ENCODE measurements around the gene CD99L2. TPM values are rescaled to one million over a fixed set of nuclear protein-coding genes. Genes with fewer than 3 reads are reported as not detected.
A peak's percentile ranks its signal among the peaks of the same experiment; 100 is the strongest.
"Not testable (repeated sequence)": the region's sequence is repeated elsewhere in the genome, so short reads cannot be mapped to it uniquely, and the experiment has no call there.

The CD99L2 gene
- total RNA-seq, 1 experiment from 2014 or later = 8.6 TPM

GRCh38 chrX:150831863-150832262 is 66.6 kb downstream of the CD99L2 start:
- no peak overlapping the region for H3K4me2 ChIP-seq (ENCODE audit: low read depth, low read length, poor library complexity, severe bottlenecking)
- H3K9ac ChIP-seq (ENCODE audit: low read length) = no peak overlapping the region
- H3K9me2 ChIP-seq (replicated peaks; ENCODE audit: insufficient read depth, low read length) = no peaks in the 10 kb centered on the region
- H3K27me3 ChIP-seq (ENCODE audit: low read length) = no peaks in the 10 kb centered on the region
- no peaks in the 10 kb centered on the region for H3K4me1 ChIP-seq (ENCODE audit: low read length)
- no peak overlapping the region for H3K27ac ChIP-seq (ENCODE audit: low read length)
- no peaks in the 10 kb centered on the region for H3K36me3 ChIP-seq (ENCODE audit: insufficient read depth, low read length)
- no peaks in the 10 kb centered on the region for H4K20me1 ChIP-seq (ENCODE audit: insufficient read depth, low read depth, low read length)
- no peaks in the 10 kb centered on the region for H3K9me3 ChIP-seq (ENCODE audit: low read length)
- no peaks in the 10 kb centered on the region for H3K79me2 ChIP-seq (ENCODE audit: low read length)
- H2AFZ ChIP-seq (ENCODE audit: low read length) = no peak overlapping the region
- H3K4me3 ChIP-seq (ENCODE audit: low read length) = no peak overlapping the region
- DNase-seq = peak; percentile 11

- H3K9me3 ChIP-seq (ENCODE audit: low read length) = no peaks in the 10 kb centered on the region
- H3K9me2 ChIP-seq (replicated peaks; ENCODE audit: insufficient read depth, low read length) = no peaks in the 10 kb centered on the region
- H4K20me1 ChIP-seq (ENCODE audit: insufficient read depth, low read depth, low read length) = no peaks in the 10 kb centered on the region
- no peak overlapping the region for H3K4me2 ChIP-seq (ENCODE audit: low read depth, low read length, poor library complexity, severe bottlenecking)
- no peaks in the 10 kb centered on the region for H3K4me1 ChIP-seq (ENCODE audit: low read length)
- H2AFZ ChIP-seq (ENCODE audit: low read length) = no peak overlapping the region
- H3K4me3 ChIP-seq (ENCODE audit: low read length) = no peak overlapping the region
- no peak for DNase-seq
- H3K9ac ChIP-seq (ENCODE audit: low read length) = no peak overlapping the region
- no peak overlapping the region for H3K27ac ChIP-seq (ENCODE audit: low read length)
- H3K27me3 ChIP-seq (ENCODE audit: low read length) = no peaks in the 10 kb centered on the region
- H3K79me2 ChIP-seq (ENCODE audit: low read length) = no peaks in the 10 kb centered on the region
- H3K36me3 ChIP-seq (ENCODE audit: insufficient read depth, low read length) = no peaks in the 10 kb centered on the region
Measured at GRCh38 chrX:150828785-150829184, 69.7 kb downstream of the CD99L2 start.

GRCh38 chrX:150824352-150824751 is 74.1 kb downstream of the CD99L2 start:
- H2AFZ ChIP-seq (ENCODE audit: low read length); H3K4me1 ChIP-seq (ENCODE audit: low read length); DNase-seq; H3K9ac ChIP-seq (ENCODE audit: low read length); H3K36me3 ChIP-seq (ENCODE audit: insufficient read depth, low read length); H3K79me2 ChIP-seq (ENCODE audit: low read length); H3K4me3 ChIP-seq (ENCODE audit: low read length); H3K9me3 ChIP-seq (ENCODE audit: low read length); H4K20me1 ChIP-seq (ENCODE audit: insufficient read depth, low read depth, low read length); H3K9me2 ChIP-seq (replicated peaks; ENCODE audit: insufficient read depth, low read length); H3K27ac ChIP-seq (ENCODE audit: low read length); H3K27me3 ChIP-seq (ENCODE audit: low read length); H3K4me2 ChIP-seq (ENCODE audit: low read depth, low read length, poor library complexity, severe bottlenecking): not testable (repeated sequence)

- H3K9ac ChIP-seq (ENCODE audit: low read length); H3K4me1 ChIP-seq (ENCODE audit: low read length); H3K9me2 ChIP-seq (replicated peaks; ENCODE audit: insufficient read depth, low read length); H3K27ac ChIP-seq (ENCODE audit: low read length); H3K9me3 ChIP-seq (ENCODE audit: low read length); H3K4me2 ChIP-seq (ENCODE audit: low read depth, low read length, poor library complexity, severe bottlenecking); H3K4me3 ChIP-seq (ENCODE audit: low read length); H2AFZ ChIP-seq (ENCODE audit: low read length); H3K36me3 ChIP-seq (ENCODE audit: insufficient read depth, low read length); H4K20me1 ChIP-seq (ENCODE audit: insufficient read depth, low read depth, low read length); H3K79me2 ChIP-seq (ENCODE audit: low read length); H3K27me3 ChIP-seq (ENCODE audit: low read length); DNase-seq: not testable (repeated sequence)
Measured at GRCh38 chrX:150823826-150824225, 74.6 kb downstream of the CD99L2 start.

- H3K9ac ChIP-seq (ENCODE audit: low read length) = no peak overlapping the region
- H3K27ac ChIP-seq (ENCODE audit: low read length) = no peak overlapping the region
- H3K4me1 ChIP-seq (ENCODE audit: low read length) = no peaks in the 10 kb centered on the region
- H4K20me1 ChIP-seq (ENCODE audit: insufficient read depth, low read depth, low read length) = no peaks in the 10 kb centered on the region
- H3K4me3 ChIP-seq (ENCODE audit: low read length) = no peak overlapping the region
- no peaks in the 10 kb centered on the region for H3K79me2 ChIP-seq (ENCODE audit: low read length)
- H3K4me2 ChIP-seq (ENCODE audit: low read depth, low read length, poor library complexity, severe bottlenecking) = no peak overlapping the region
- H3K27me3 ChIP-seq (ENCODE audit: low read length) = no peaks in the 10 kb centered on the region
- no peak for DNase-seq
- peaks cover 4% of the 10 kb centered on the region; the same call in 1 of the 2 replicates for H3K9me2 ChIP-seq (replicated peaks; ENCODE audit: insufficient read depth, low read length)
- H2AFZ ChIP-seq (ENCODE audit: low read length) = no peak overlapping the region
- H3K36me3 ChIP-seq (ENCODE audit: insufficient read depth, low read length) = no peaks in the 10 kb centered on the region
- H3K9me3 ChIP-seq (ENCODE audit: low read length) = peaks cover 6% of the 10 kb centered on the region
Measured at GRCh38 chrX:150821971-150822370, 76.5 kb downstream of the CD99L2 start.

GRCh38 chrX:150813922-150814321 is 84.5 kb downstream of the CD99L2 start:
- Histone ChIP-seq H3K36me3 (ENCODE audit: insufficient read depth, low read length) (no peaks in the 10 kb centered on the region), H3K4me3 (ENCODE audit: low read length) (no peak overlapping the region), H3K4me2 (ENCODE audit: low read depth, low read length, poor library complexity, severe bottlenecking) (no peak overlapping the region), H3K4me1 (ENCODE audit: low read length) (no peaks in the 10 kb centered on the region), H3K27ac (ENCODE audit: low read length) (no peak overlapping the region), H3K79me2 (ENCODE audit: low read length) (no peaks in the 10 kb centered on the region), H3K9me2 (replicated peaks; ENCODE audit: insufficient read depth, low read length) (no peaks in the 10 kb centered on the region), H2AFZ (ENCODE audit: low read length) (no peak overlapping the region), H3K9me3 (ENCODE audit: low read length) (no peaks in the 10 kb centered on the region), H4K20me1 (ENCODE audit: insufficient read depth, low read depth, low read length) (no peaks in the 10 kb centered on the region), H3K27me3 (ENCODE audit: low read length) (no peaks in the 10 kb centered on the region), H3K9ac (ENCODE audit: low read length) (no peak overlapping the region)
- no peak for DNase-seq

DNA sequence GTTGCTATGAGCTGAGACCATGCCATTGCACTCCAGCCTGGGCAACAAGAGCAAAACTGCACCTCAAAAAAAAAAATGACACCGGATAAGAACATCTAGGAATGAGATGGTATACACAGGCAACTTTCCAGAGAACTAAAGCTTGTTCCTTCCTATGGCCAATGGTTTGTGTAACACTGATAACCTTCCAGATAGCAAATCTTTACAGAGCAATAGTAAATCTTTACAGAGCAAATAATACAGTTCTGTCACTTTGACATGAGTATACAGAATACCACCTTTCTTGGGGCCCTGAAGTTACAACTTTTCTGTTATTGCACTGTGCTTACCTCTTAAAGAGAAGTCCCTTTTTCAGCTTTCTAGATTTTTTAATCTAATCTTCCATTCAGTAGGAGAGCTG is 91.6 kb downstream of the CD99L2 start:
- Histone ChIP-seq H4K20me1 (ENCODE audit: insufficient read depth, low read depth, low read length) (no peaks in the 10 kb centered on the region), H3K4me2 (ENCODE audit: low read depth, low read length, poor library complexity, severe bottlenecking) (no peak overlapping the region), H3K36me3 (ENCODE audit: insufficient read depth, low read length) (no peaks in the 10 kb centered on the region), H3K9ac (ENCODE audit: low read length) (no peak overlapping the region), H3K27ac (ENCODE audit: low read length) (no peak overlapping the region), H3K27me3 (ENCODE audit: low read length) (no peaks in the 10 kb centered on the region), H3K79me2 (ENCODE audit: low read length) (no peaks in the 10 kb centered on the region), H3K4me3 (ENCODE audit: low read length) (no peak overlapping the region), H3K9me2 (replicated peaks; ENCODE audit: insufficient read depth, low read length) (no peaks in the 10 kb centered on the region), H2AFZ (ENCODE audit: low read length) (no peak overlapping the region), H3K4me1 (ENCODE audit: low read length) (no peaks in the 10 kb centered on the region), H3K9me3 (ENCODE audit: low read length) (no peaks in the 10 kb centered on the region)
- no peak for DNase-seq

DNA sequence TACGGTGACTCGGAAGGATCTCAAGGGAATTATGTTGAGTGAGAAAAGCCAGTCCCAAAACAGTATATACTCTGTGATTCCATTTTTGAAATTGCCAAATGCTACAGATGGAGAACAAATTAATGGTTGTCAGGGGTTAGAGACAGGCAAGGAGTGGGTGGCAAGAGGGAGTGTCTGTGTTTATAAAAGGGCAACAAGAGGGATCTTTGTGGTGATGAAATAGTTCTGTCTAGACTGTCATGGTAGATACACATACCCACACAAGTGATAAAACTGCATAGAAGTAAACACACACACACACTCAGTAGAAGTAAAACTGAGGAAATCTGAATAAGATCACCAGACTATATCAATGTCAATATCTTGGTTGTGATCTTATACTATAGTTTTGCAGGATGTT is 92.7 kb downstream of the CD99L2 start:
- H3K9me2 ChIP-seq (replicated peaks; ENCODE audit: insufficient read depth, low read length) = no peaks in the 10 kb centered on the region
- no peak overlapping the region for H3K9ac ChIP-seq (ENCODE audit: low read length)
- H3K36me3 ChIP-seq (ENCODE audit: insufficient read depth, low read length) = no peaks in the 10 kb centered on the region
- H3K4me3 ChIP-seq (ENCODE audit: low read length) = no peak overlapping the region
- H3K79me2 ChIP-seq (ENCODE audit: low read length) = no peaks in the 10 kb centered on the region
- no peak overlapping the region for H3K4me2 ChIP-seq (ENCODE audit: low read depth, low read length, poor library complexity, severe bottlenecking)
- no peak overlapping the region for H2AFZ ChIP-seq (ENCODE audit: low read length)
- no peaks in the 10 kb centered on the region for H3K27me3 ChIP-seq (ENCODE audit: low read length)
- H3K27ac ChIP-seq (ENCODE audit: low read length) = no peak overlapping the region
- H3K4me1 ChIP-seq (ENCODE audit: low read length) = no peaks in the 10 kb centered on the region
- no peaks in the 10 kb centered on the region for H3K9me3 ChIP-seq (ENCODE audit: low read length)
- no peak for DNase-seq
- no peaks in the 10 kb centered on the region for H4K20me1 ChIP-seq (ENCODE audit: insufficient read depth, low read depth, low read length)

GRCh38 chrX:150792949-150793527 is 105.4 kb downstream of the CD99L2 start:
- H3K4me3 ChIP-seq (ENCODE audit: low read length) = no peak overlapping the region
- no peaks in the 10 kb centered on the region for H3K36me3 ChIP-seq (ENCODE audit: insufficient read depth, low read length)
- H3K9me3 ChIP-seq (ENCODE audit: low read length) = no peaks in the 10 kb centered on the region
- no peak overlapping the region for H3K9ac ChIP-seq (ENCODE audit: low read length)
- no peaks in the 10 kb centered on the region for H3K27me3 ChIP-seq (ENCODE audit: low read length)
- no peak for DNase-seq
- H3K4me2 ChIP-seq (ENCODE audit: low read depth, low read length, poor library complexity, severe bottlenecking) = no peak overlapping the region
- H4K20me1 ChIP-seq (ENCODE audit: insufficient read depth, low read depth, low read length) = no peaks in the 10 kb centered on the region
- no peak overlapping the region for H3K27ac ChIP-seq (ENCODE audit: low read length)
- no peaks in the 10 kb centered on the region for H3K79me2 ChIP-seq (ENCODE audit: low read length)
- no peaks in the 10 kb centered on the region for H3K9me2 ChIP-seq (replicated peaks; ENCODE audit: insufficient read depth, low read length)
- H2AFZ ChIP-seq (ENCODE audit: low read length) = no peak overlapping the region
- H3K4me1 ChIP-seq (ENCODE audit: low read length) = no peaks in the 10 kb centered on the region
